ENCODE results near the gene IRS2. TPM values are rescaled to one million over a fixed set of nuclear protein-coding genes. Genes with fewer than 3 reads are reported as not detected.
"Not testable (repeated sequence)": the region's sequence is repeated elsewhere in the genome, so short reads cannot be mapped to it uniquely, and the experiment has no call there.

IRS2 gene
- total and polyA plus RNA-seq, 2 experiments from 2014 or later: 3.0 to 12.6 TPM

DNA sequence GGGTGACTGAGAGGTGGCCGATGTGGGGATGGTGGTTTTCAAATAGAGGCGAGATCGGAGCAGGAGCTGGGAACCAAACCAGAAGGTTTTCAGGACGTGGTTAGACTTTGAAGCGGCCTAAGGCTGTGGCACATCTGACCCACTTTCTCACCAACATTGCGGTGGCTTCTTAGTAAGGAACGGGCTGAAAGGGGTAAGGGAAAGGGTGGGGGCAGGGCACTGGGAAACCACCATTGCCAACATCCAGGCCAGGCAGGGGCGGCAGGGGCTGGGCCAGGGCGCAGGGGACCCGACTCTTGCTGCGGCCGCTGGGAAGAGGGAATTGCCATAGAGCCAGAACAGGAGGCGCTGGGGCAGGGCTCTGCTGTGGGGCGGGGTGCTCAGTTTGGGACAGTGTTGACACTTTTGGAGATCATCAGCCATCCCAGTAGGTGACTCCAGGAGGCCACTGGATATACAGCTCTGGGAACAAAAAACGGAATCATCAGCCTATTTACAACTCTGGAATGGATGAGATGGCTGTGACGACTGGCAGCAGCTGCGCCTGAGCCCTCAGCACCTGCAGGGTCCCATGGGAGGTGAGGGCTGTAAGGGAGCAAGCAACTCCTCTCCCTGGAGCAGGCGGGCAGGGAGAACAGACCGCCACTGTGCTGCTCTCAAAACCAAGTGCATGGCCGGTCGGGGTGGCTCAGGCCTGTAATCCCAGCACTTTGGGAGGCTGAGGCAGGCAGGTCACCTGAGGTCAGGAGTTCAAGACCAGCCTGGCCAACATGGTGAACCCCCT lies 52.2 kb downstream of the IRS2 start:
- DNase-seq (ENCODE audit: low read depth in 1 of 2, low spot score in 1 of 2): no peak
- Histone ChIP-seq H3K36me3 (no peaks in the 10 kb centered on the region), H3K9me3 (ENCODE audit: low read depth) (no peaks in the 10 kb centered on the region), H3K27ac (no peak overlapping the region), H3K4me3 (no peak overlapping the region), H3K27me3 (no peaks in the 10 kb centered on the region), H3K4me1 (ENCODE audit: low read depth) (peaks cover 22% of the 10 kb centered on the region)
- TF ChIP-seq, protein P1, sequence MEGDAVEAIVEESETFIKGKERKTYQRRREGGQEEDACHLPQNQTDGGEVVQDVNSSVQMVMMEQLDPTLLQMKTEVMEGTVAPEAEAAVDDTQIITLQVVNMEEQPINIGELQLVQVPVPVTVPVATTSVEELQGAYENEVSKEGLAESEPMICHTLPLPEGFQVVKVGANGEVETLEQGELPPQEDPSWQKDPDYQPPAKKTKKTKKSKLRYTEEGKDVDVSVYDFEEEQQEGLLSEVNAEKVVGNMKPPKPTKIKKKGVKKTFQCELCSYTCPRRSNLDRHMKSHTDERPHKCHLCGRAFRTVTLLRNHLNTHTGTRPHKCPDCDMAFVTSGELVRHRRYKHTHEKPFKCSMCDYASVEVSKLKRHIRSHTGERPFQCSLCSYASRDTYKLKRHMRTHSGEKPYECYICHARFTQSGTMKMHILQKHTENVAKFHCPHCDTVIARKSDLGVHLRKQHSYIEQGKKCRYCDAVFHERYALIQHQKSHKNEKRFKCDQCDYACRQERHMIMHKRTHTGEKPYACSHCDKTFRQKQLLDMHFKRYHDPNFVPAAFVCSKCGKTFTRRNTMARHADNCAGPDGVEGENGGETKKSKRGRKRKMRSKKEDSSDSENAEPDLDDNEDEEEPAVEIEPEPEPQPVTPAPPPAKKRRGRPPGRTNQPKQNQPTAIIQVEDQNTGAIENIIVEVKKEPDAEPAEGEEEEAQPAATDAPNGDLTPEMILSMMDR (IDR thresholded peaks at IDR 0.05; ENCODE audit: low read depth, low read length): no peak

- Histone ChIP-seq H3K4me1 (ENCODE audit: low read depth) (peaks cover 28% of the 10 kb centered on the region), H3K27ac (no peak overlapping the region), H3K9me3 (ENCODE audit: low read depth) (no peaks in the 10 kb centered on the region), H3K4me3 (no peak overlapping the region), H3K27me3 (no peaks in the 10 kb centered on the region), H3K36me3 (no peaks in the 10 kb centered on the region)
- no peak for DNase-seq (ENCODE audit: low read depth in 1 of 2, low spot score in 1 of 2)
- TF ChIP-seq, protein P1 (IDR thresholded peaks at IDR 0.05; ENCODE audit: low read depth, low read length): no peak
These were observed 52.8 kb downstream of the IRS2 start for GRCh38 chr13:109733550-109733949.

DNA sequence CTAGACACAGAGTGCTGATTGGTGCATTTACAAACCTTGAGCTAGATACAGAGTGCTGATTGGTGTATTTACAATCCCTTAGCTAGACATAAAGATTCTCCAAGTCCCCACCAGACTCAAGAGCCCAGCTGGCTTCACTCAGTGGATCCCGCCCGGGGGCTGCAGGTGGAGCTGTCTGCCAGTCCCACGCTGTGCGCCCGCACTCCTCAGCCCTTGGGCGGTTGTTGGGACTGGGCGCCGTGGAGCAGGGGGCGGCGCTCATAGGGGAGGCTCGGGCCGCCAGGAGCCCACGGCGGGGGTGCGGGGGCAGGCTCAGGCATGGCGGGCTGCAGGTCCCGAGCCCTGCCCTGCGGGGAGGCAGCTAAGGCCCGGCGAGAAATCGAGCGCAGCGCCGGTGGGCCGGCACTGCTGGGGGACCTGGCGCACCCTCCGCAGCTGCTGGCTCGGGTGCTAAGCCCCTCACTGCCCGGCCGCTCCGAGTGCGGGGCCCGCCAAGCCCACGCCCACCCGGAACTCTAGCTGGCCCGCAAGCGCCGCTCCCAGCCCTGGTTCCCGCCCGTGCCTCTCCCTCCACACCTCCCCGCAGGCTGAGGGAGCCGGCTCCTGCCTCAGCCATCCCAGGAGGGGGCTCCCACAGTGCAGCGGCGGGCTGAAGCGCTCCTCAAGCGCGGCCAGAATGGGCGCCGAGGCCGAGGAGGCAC lies 53.8 kb downstream of the IRS2 start:
- not testable (repeated sequence) for H3K4me3 ChIP-seq; DNase-seq (ENCODE audit: low read depth in 1 of 2, low spot score in 1 of 2); H3K36me3 ChIP-seq; H3K27ac ChIP-seq; H3K27me3 ChIP-seq; H3K9me3 ChIP-seq (ENCODE audit: low read depth)
- H3K4me1 ChIP-seq (ENCODE audit: low read depth): peaks cover 19% of the 10 kb centered on the region

GRCh38 chr13:109730812-109731335 lies 55.5 kb downstream of the IRS2 start:
- Histone ChIP-seq H3K27me3 (no peaks in the 10 kb centered on the region), H3K9me3 (ENCODE audit: low read depth) (no peaks in the 10 kb centered on the region), H3K4me1 (ENCODE audit: low read depth) (peaks cover 12% of the 10 kb centered on the region), H3K27ac (no peak overlapping the region), H3K36me3 (no peaks in the 10 kb centered on the region), H3K4me3 (no peak overlapping the region)
- TF ChIP-seq, protein P1 (IDR thresholded peaks at IDR 0.05; ENCODE audit: low read depth, low read length): no peak
- no peak for DNase-seq (ENCODE audit: low read depth in 1 of 2, low spot score in 1 of 2)

GRCh38 chr13:109728791-109729731 lies 57.3 kb downstream of the IRS2 start:
- TF ChIP-seq, protein P1 (IDR thresholded peaks at IDR 0.05; ENCODE audit: low read depth, low read length): no peak
- peak; percentile 33 to 38 for DNase-seq (ENCODE audit: low read depth in 1 of 2, low spot score in 1 of 2)
- Histone ChIP-seq H3K27me3 (no peaks in the 10 kb centered on the region), H3K4me3 (no peak overlapping the region), H3K9me3 (ENCODE audit: low read depth) (no peaks in the 10 kb centered on the region), H3K36me3 (no peaks in the 10 kb centered on the region), H3K4me1 (ENCODE audit: low read depth) (peaks cover 12% of the 10 kb centered on the region), H3K27ac (peak overlapping the region; percentile 79)

All from cardiac muscle cell (in vitro differentiated cells and primary cell).